Small intestine (tissue), 7 donors: Measurements from ENCODE around the gene TSHZ1. TPM values are rescaled to one million over a fixed set of nuclear protein-coding genes. Genes with fewer than 3 reads are reported as not detected.

Experiments used
- DNase-seq, 2 donors: peaks; one replicate each; pipeline versions ENCODE4 v3.0.0 to v3.0.0-alpha.2; 2013
- FAIRE-seq: peaks from 2 replicates; lab custom pipeline; 2012; peaks lifted over from hg19 to GRCh38; lab: Jason Lieb, UNC
- H3K27ac ChIP-seq, 3 donors: one replicate each; pipeline ENCODE4 v1.5.1; 2013; ENCODE audit warnings: low read length in 2 of 3, mild to moderate bottlenecking in 2 of 3, control low read depth in 1 of 3, inconsistent platforms in 1 of 3, low read depth in 1 of 3, moderate library complexity in 1 of 3
- H3K27me3 ChIP-seq, 3 donors: one replicate each; pipeline ENCODE4 v1.6.1; 2013; ENCODE audit warnings: low read length in 3 of 3, inconsistent platforms in 1 of 3; ENCODE audit not compliant: control insufficient read depth in 3 of 3, insufficient read depth in 3 of 3
- H3K36me3 ChIP-seq, 3 donors: one replicate each; pipeline ENCODE4 v1.6.1; 2013; ENCODE audit warnings: low read length in 3 of 3, inconsistent platforms in 1 of 3, low read depth in 1 of 3, mild to moderate bottlenecking in 1 of 3, moderate library complexity in 1 of 3; ENCODE audit not compliant: control insufficient read depth in 3 of 3, insufficient read depth in 2 of 3
- H3K4me1 ChIP-seq, 3 donors: one replicate each; pipeline ENCODE4 v1.6.1; 2013; ENCODE audit warnings: low read length in 2 of 3, inconsistent platforms in 1 of 3, low read depth in 1 of 3, mild to moderate bottlenecking in 1 of 3, moderate library complexity in 1 of 3; ENCODE audit not compliant: control insufficient read depth in 3 of 3, insufficient read depth in 2 of 3
- H3K4me3 ChIP-seq, 3 donors: one replicate each; pipeline ENCODE4 v1.5.1; 2013; ENCODE audit warnings: low read length in 3 of 3, control low read depth in 1 of 3, inconsistent platforms in 1 of 3, low read depth in 1 of 3, mild to moderate bottlenecking in 1 of 3, moderate library complexity in 1 of 3
- H3K9me3 ChIP-seq, 2 donors: one replicate each; pipeline ENCODE4 v1.6.1; 2013; ENCODE audit warnings: low read depth in 1 of 2, low read length in 1 of 2; ENCODE audit not compliant: control insufficient read depth in 2 of 2, insufficient read depth in 1 of 2
- WGBS, 3 donors: extraction: QIAGEN DNeasy Blood & Tissue Kit; methylation state at CpG; one replicate each; pipeline ENCODE4 v1.1.7; 2013; 5-methylcytosine and 5-hydroxymethylcytosine counted together
- polyA plus RNA-seq, 4 donors: library from polyadenylated mRNA; stranded (reverse) in 3 of 4; unstranded in 1 of 4; fragments of 200-250 nt in 3 of 4; fragments of 120-200 nt in 1 of 4; gene quantifications; one replicate each; pipeline versions ENCODE4 v1.2.1 to v1.2.3, GENCODE V29; 2013
- donor health status: healthy with polysubstance abuse.
- donor health status: control.
- donor health status: control.
- donor health status: Bipolar disorder and iron deficiency.
- donor health status: healthy.

The TSHZ1 gene
- polyA plus RNA-seq, 4 donors: 7.3 to 41.9 (median 10.3) TPM

DNA sequence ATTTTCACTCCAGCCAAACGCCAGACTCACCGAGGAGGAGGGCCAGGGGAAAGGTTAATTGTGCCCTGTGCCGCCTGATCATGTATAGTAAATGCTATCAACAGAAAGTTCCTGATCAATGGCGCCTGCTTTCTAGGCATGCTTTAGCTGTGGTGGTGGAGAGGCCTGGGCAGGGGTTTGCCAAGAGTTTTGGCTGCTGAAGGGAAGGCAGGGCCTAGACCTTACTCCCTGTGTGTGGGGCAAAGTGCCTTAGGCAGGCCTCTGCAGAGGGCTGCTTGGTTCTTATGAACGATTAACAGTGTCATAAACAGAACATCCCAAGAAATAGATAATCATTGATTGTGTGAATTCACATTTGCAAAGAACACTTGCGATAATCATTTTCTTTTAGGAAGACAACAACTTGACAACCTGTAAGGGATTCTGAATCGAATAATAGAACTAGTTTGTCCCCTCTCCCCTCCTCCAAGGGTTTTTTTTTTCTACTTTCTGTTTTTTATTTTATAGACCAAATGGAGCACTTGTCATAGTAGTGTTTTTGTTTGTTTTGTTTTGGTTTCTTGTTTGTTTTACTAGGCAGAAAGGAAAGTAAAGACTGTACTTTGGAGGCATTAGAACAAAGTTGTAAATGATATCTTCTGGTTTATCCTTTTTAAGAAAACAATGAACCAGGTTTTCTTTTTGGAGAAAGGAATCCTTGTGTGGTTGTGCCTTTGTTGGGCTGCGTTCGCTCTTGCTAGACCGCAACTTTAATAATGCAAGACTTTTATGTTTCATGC is 6.5 kb downstream of the TSHZ1 start:
- WGBS, 3 donors: 56 to 83% (median 61%) methylated on average over 10 of the region's 10 CpGs
- no peaks in the 10 kb centered on the region for H3K27me3 ChIP-seq
- no peak overlapping the region for H3K4me3 ChIP-seq
- peaks cover 20 to 80% (median 26%) of the 10 kb centered on the region in 3 donors for H3K4me1 ChIP-seq
- FAIRE-seq (no peak), DNase-seq (peak; percentile 49 to 70)
- H3K9me3 ChIP-seq: no peaks in the 10 kb centered on the region
- H3K36me3 ChIP-seq: peaks cover 0 to 2% (median 0%) of the 10 kb centered on the region in 3 donors
- peak overlapping the region; percentile 66 to 92 (median 91) for H3K27ac ChIP-seq

DNA sequence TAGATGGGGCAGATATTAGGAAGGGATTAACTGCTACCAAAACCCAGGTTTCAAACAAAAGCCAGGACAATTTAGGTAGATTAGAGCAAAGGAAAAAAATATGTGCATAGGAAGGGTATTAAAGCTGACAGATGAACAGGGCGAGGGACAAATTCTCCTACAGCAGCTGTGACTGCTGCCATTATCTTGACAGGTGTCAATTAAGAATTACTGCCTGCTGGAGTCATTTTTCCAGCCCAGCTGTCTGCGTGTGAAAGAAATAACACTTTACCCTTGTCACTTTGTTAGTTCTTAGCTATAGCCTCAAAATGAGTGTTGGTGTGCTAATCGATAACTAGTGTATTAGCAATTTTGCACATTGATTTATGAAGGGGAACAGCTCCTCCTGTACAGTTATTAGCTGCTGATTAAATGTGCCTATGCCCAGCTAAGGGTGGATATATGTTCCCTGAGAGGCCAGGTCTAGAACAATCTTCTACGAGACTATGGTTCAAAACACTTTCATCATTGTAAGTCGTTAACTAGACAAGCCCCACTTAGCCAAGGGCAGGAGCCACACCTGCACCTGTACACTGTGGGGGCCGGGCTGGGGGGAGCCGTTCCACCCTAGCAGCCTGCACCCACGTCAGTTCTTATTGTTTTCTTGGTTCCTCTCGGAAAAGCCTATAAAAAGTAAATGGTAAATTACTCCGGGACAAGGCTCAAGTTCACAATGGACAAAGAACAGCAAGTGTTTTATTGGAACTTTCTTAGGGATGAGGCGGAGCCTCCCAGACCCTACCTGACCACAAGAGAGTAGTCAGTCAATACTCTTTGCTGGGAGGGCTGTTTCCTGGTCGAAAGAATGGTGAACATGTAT is 7.7 kb downstream of the TSHZ1 start:
- Histone ChIP-seq H3K27me3 (no peaks in the 10 kb centered on the region), H3K9me3 (no peaks in the 10 kb centered on the region), H3K36me3 (peaks cover 0 to 5% (median 0%) of the 10 kb centered on the region in 3 donors), H3K4me1 (peaks cover 20 to 87% (median 24%) of the 10 kb centered on the region in 3 donors), H3K27ac (peak overlapping the region; percentile 35 to 92 (median 63)), H3K4me3 (no peak overlapping the region)
- DNase-seq (peak; percentile 25 to 81), FAIRE-seq (no peak)
- 23 to 62% (median 38%) methylated on average over 12 of the region's 12 CpGs for WGBS, 3 donors

DNA sequence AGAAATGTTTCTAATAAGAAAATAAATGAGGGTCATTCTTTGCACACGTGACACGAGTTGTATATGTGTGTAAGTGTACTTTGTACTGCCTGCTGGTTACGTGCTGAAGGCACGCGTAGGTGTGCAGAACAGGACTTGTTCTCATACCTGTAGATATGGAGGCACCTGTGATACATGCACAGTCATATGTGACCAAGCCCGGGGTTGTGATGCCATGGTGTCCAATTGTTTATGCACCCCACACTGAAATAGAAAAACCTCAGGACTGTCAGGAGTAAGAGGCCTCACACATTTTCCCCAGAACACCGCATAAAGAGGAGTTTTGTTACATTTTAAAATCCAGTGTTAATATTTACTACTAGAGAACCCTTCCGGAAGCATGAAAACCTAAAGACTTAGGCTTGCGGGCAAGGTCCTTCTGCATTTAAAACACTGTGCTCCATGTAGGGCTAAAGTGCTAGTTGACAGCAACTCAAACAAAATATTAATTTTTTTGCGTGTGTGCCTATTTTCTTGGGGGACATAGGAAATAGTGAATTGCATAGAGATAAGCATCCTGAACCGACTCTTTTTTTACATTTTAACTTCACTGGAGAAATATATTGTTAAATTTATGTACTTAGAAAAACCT is 9.3 kb downstream of the TSHZ1 start:
- Histone ChIP-seq H3K9me3 (no peaks in the 10 kb centered on the region), H3K4me3 (no peak overlapping the region), H3K4me1 (peaks cover 20 to 87% (median 23%) of the 10 kb centered on the region in 3 donors), H3K36me3 (peaks cover 0 to 5% (median 0%) of the 10 kb centered on the region in 3 donors), H3K27me3 (no peaks in the 10 kb centered on the region), H3K27ac (peak overlapping the region; percentile 22 to 92 (median 22))
- 20 to 60% (median 37%) methylated on average over 11 of the region's 11 CpGs for WGBS, 3 donors
- DNase-seq (peak; percentile 81 to 87), FAIRE-seq (no peak)

DNA sequence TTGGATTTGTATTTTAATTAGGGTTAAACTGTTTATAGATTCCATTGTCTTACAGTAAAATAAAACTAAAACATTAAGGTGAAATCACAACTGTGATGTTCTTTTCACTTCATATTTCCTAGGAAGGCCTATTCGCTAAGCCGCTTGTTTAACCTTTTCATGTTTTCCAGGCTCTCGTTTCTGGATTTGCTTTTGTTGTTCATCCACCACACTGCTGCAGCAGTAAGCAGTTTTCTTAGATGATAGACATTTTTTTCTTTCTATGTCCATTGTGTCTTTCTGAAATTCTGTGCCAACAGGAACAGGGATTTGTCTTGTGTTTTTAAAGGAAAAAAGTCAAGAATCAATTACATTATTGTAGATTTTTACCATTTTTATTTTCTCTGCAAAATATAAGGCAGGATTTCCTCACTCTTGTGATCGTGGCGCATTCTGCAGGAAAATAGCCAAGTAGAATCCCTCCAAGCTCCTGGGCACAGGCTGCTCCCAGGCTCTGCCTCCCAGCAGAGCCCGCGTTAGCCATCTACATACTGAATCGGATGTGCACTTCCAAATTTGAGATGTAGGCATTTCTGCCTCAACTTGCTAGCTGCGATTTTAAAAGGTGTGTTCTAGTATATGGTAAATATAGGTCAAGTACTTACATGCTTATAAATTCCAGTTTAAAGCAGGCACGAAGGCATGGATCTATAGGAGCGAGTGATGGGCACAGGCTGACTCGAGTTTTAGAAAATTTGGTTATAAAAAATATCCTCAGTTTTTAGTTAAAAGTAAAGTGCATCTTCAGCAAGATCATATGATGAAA is 10.2 kb downstream of the TSHZ1 start:
- Histone ChIP-seq H3K36me3 (peaks cover 0 to 9% (median 0%) of the 10 kb centered on the region in 3 donors), H3K4me3 (no peak overlapping the region), H3K9me3 (no peaks in the 10 kb centered on the region), H3K27me3 (no peaks in the 10 kb centered on the region), H3K4me1 (peaks cover 19 to 84% (median 24%) of the 10 kb centered on the region in 3 donors), H3K27ac (peak overlapping the region in 2 of 3 donors; percentile 29 to 92)
- 84 to 87% (median 87%) methylated on average over 12 of the region's 12 CpGs for WGBS, 3 donors
- FAIRE-seq (no peak), DNase-seq (no peak)

DNA sequence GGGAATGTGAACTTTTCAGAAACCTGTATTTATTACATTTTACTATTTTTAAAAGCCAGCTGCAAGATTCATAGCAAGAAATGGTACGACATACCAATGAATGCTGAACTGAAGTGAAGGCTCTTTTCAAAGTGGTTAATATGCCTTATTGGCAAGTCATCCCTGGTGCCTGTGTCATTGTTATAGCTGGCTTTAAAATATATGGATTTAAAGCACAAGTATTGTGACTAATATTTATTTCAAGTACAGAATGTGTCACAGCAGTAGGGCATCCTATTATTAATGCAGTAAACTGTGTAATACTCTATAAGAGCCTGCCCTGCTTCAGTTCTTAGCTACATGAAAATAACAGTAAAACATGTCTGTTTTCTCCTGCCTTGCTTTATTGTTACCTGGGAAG is 10.8 kb downstream of the TSHZ1 start:
- peaks cover 18 to 84% (median 29%) of the 10 kb centered on the region in 3 donors for H3K4me1 ChIP-seq
- no peaks in the 10 kb centered on the region for H3K27me3 ChIP-seq
- H3K9me3 ChIP-seq: no peaks in the 10 kb centered on the region
- peaks cover 0 to 9% (median 0%) of the 10 kb centered on the region in 3 donors for H3K36me3 ChIP-seq
- FAIRE-seq (no peak), DNase-seq (no peak)
- 74 to 97% (median 78%) methylated on average over 1 of the region's 1 CpG for WGBS, 3 donors
- H3K27ac ChIP-seq: peak overlapping the region in 1 of 3 donors; percentile 92
- no peak overlapping the region for H3K4me3 ChIP-seq

DNA sequence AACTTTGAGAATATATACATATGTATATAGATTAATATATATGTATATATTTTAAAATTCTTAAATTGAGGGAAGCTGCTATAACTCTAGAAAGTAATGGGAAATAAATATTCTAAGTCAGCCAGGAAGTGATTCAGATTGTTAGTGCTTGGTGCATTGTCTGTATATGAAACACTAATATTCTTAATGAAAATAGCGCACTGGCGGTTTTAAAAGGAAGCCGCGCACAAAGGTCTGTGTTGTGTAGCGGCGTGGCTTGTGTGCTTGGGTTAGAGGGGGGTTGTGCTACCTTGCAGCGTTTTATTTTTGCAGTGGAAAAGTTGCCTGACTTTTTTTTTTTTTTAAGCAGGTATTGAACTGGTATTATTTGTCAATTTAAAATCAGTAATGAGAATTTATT is 11.3 kb downstream of the TSHZ1 start:
- FAIRE-seq (no peak), DNase-seq (no peak)
- H3K27me3 ChIP-seq: no peaks in the 10 kb centered on the region
- H3K36me3 ChIP-seq: peaks cover 0 to 9% (median 0%) of the 10 kb centered on the region in 3 donors
- H3K4me1 ChIP-seq: peaks cover 19 to 84% (median 27%) of the 10 kb centered on the region in 3 donors
- peak overlapping the region in 1 of 3 donors; percentile 92 for H3K27ac ChIP-seq
- WGBS, 3 donors: 69 to 81% (median 77%) methylated on average over 7 of the region's 7 CpGs
- H3K9me3 ChIP-seq: no peaks in the 10 kb centered on the region
- H3K4me3 ChIP-seq: no peak overlapping the region

DNA sequence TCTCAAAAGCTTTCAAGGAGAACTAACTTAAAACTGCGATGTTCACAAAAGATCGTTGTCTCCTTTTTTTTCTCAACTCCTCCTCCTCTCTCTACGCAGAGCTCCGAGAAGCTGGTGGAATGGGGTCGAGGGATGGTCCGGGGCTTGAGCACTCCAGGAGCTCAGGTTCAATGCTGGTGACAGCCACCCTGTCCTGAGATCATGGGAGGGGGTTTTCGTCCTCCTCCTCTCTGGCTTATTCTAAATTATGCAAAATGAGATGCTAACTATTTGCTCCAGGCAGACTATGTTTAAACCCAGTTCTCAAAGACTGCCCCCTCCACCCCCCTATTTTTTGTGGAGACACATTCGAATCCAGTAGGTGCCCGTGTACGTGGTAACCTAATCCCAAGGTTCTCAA is 11.8 kb downstream of the TSHZ1 start:
- peaks cover 0 to 9% (median 0%) of the 10 kb centered on the region in 3 donors for H3K36me3 ChIP-seq
- 82 to 92% (median 86%) methylated on average over 10 of the region's 10 CpGs for WGBS, 3 donors
- no peak overlapping the region for H3K4me3 ChIP-seq
- H3K4me1 ChIP-seq: peaks cover 17 to 83% (median 29%) of the 10 kb centered on the region in 3 donors
- no peak for DNase-seq
- FAIRE-seq: no peak
- H3K27me3 ChIP-seq: no peaks in the 10 kb centered on the region
- H3K27ac ChIP-seq: peak overlapping the region in 2 of 3 donors; percentile 8
- H3K9me3 ChIP-seq: no peaks in the 10 kb centered on the region
